Muscle layer of duodenum (tissue), 2 donors: ENCODE results near the gene UBE3A.
"Not testable (repeated sequence)": the region's sequence is repeated elsewhere in the genome, so short reads cannot be mapped to it uniquely, and the experiment has no call there.

Source experiments
- H3K27ac ChIP-seq: one replicate; pipeline ENCODE4 v1.7.0; 2013; ENCODE audit warnings: mild to moderate bottlenecking, low read length
- H3K27me3 ChIP-seq: one replicate; pipeline ENCODE4 v1.7.0; 2013; ENCODE audit warnings: low read depth, mild to moderate bottlenecking, control low read depth, low read length
- H3K36me3 ChIP-seq, 2 donors: one replicate each; pipeline ENCODE4 v1.7.0; 2013; ENCODE audit warnings: low read length in 2 of 2, control low read depth in 1 of 2, mild to moderate bottlenecking in 1 of 2; ENCODE audit not compliant: insufficient read depth in 2 of 2, control insufficient read depth in 1 of 2
- H3K4me1 ChIP-seq, 2 donors: one replicate each; pipeline ENCODE4 v1.7.0; 2013; ENCODE audit warnings: low read length in 2 of 2, mild to moderate bottlenecking in 2 of 2, control low read depth in 1 of 2, moderate library complexity in 1 of 2; ENCODE audit not compliant: insufficient read depth in 2 of 2, control insufficient read depth in 1 of 2
- H3K4me3 ChIP-seq, 2 donors: one replicate each; pipeline ENCODE4 v1.7.0; 2013; ENCODE audit warnings: low read length in 2 of 2, low read depth in 1 of 2, mild to moderate bottlenecking in 1 of 2
- H3K9me3 ChIP-seq, 2 donors: one replicate each; pipeline ENCODE4 v1.7.0; 2013; ENCODE audit warnings: low read length in 2 of 2, control low read depth in 1 of 2, mild to moderate bottlenecking in 1 of 2; ENCODE audit not compliant: control insufficient read depth in 1 of 2
- donor health status: healthy.

Gene UBE3A

GRCh38 chr15:25464784-25465183 is 26.0 kb upstream of the UBE3A start:
- no peak overlapping the region for H3K4me3 ChIP-seq
- no peaks in the 10 kb centered on the region for H3K36me3 ChIP-seq
- H3K27ac ChIP-seq = no peak overlapping the region
- no peaks in the 10 kb centered on the region for H3K9me3 ChIP-seq
- no peaks in the 10 kb centered on the region for H3K4me1 ChIP-seq
- no peaks in the 10 kb centered on the region for H3K27me3 ChIP-seq

DNA sequence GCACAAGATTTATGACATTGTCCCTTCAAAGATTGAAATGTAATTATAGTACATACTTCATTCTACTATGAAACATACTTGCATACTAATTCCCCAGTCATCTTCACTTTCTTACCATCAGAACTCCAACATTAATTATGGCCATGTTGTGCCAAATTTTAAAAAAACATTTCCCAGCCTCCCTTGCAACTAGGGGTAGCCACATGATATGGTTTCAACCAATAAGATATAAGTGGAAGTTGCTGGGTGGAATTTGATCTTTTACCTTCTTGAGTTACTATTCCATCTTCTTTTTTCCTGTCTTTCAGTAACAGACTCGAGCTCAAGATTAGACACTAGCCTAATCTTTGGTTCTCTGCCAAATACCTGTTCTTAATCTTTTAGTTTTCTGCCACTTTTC is 25.6 kb upstream of the UBE3A start:
- Histone ChIP-seq H3K9me3 (no peaks in the 10 kb centered on the region), H3K27ac (no peak overlapping the region), H3K4me1 (no peaks in the 10 kb centered on the region), H3K4me3 (no peak overlapping the region), H3K36me3 (no peaks in the 10 kb centered on the region), H3K27me3 (no peaks in the 10 kb centered on the region)

- Histone ChIP-seq H3K36me3 (no peaks in the 10 kb centered on the region), H3K27ac (no peak overlapping the region), H3K4me1 (no peaks in the 10 kb centered on the region), H3K27me3 (no peaks in the 10 kb centered on the region), H3K9me3 (peaks cover 4 to 9% of the 10 kb centered on the region in 2 donors), H3K4me3 (no peak overlapping the region)
These were observed 17.4 kb upstream of the UBE3A start for GRCh38 chr15:25456196-25456595.

- no peaks in the 10 kb centered on the region for H3K4me1 ChIP-seq
- no peak overlapping the region for H3K27ac ChIP-seq
- no peak overlapping the region for H3K4me3 ChIP-seq
- peaks cover 9 to 15% of the 10 kb centered on the region in 2 donors for H3K9me3 ChIP-seq
- H3K27me3 ChIP-seq = no peaks in the 10 kb centered on the region
- no peaks in the 10 kb centered on the region for H3K36me3 ChIP-seq
These were observed 16.4 kb upstream of the UBE3A start for GRCh38 chr15:25455226-25455625.

GRCh38 chr15:25454771-25455170 is 15.9 kb upstream of the UBE3A start:
- Histone ChIP-seq H3K4me1 (no peaks in the 10 kb centered on the region), H3K27me3 (no peaks in the 10 kb centered on the region), H3K4me3 (no peak overlapping the region), H3K36me3 (no peaks in the 10 kb centered on the region), H3K27ac (no peak overlapping the region), H3K9me3 (peaks cover 9 to 17% of the 10 kb centered on the region in 2 donors)

- not testable (repeated sequence) for H3K36me3 ChIP-seq, H3K27me3 ChIP-seq, H3K4me1 ChIP-seq, H3K27ac ChIP-seq, H3K4me3 ChIP-seq
- peaks cover 9 to 19% of the 10 kb centered on the region in 2 donors for H3K9me3 ChIP-seq
These were observed 14.4 kb upstream of the UBE3A start for GRCh38 chr15:25453246-25453645.

DNA sequence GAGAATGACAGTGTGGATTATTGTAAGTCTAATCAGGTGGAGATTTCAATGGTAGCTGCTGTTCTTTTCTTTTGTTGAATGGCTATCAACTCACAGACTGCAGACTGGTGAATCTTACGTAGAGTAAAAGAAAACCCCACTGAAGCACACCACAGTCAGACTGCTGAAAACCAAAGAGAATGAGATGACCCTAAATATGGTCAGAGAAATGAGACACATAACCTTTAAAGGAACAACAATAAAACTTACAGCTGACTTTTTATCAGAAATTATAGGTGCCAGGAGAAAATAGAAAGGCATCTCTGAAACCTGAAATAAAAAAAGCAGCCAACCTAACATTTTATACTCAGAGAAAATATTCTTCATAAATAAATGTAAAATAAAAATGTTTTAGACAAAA is 12.7 kb upstream of the UBE3A start:
- H3K27ac ChIP-seq = no peak overlapping the region
- H3K4me3 ChIP-seq = no peak overlapping the region
- no peaks in the 10 kb centered on the region for H3K4me1 ChIP-seq
- H3K36me3 ChIP-seq = no peaks in the 10 kb centered on the region
- H3K9me3 ChIP-seq = peaks cover 9 to 19% of the 10 kb centered on the region in 2 donors
- H3K27me3 ChIP-seq = no peaks in the 10 kb centered on the region

- Histone ChIP-seq H3K4me3 (no peak overlapping the region), H3K9me3 (peaks cover 9 to 19% of the 10 kb centered on the region in 2 donors), H3K27me3 (no peaks in the 10 kb centered on the region), H3K36me3 (no peaks in the 10 kb centered on the region), H3K4me1 (no peaks in the 10 kb centered on the region), H3K27ac (no peak overlapping the region)
These were observed 11.3 kb upstream of the UBE3A start for GRCh38 chr15:25450163-25450562.

- Histone ChIP-seq H3K27ac (no peak overlapping the region), H3K4me3 (no peak overlapping the region), H3K9me3 (peaks cover 4 to 9% of the 10 kb centered on the region in 2 donors), H3K27me3 (no peaks in the 10 kb centered on the region), H3K4me1 (no peaks in the 10 kb centered on the region), H3K36me3 (no peaks in the 10 kb centered on the region)
These were observed 7.3 kb upstream of the UBE3A start for GRCh38 chr15:25446076-25446475.

- H3K27me3 ChIP-seq = no peaks in the 10 kb centered on the region
- no peaks in the 10 kb centered on the region for H3K4me1 ChIP-seq
- no peak overlapping the region for H3K27ac ChIP-seq
- peaks cover 0 to 3% of the 10 kb centered on the region in 2 donors for H3K9me3 ChIP-seq
- H3K36me3 ChIP-seq = no peaks in the 10 kb centered on the region
- H3K4me3 ChIP-seq = no peak overlapping the region
These were observed 6.6 kb upstream of the UBE3A start for GRCh38 chr15:25445412-25445811.

DNA sequence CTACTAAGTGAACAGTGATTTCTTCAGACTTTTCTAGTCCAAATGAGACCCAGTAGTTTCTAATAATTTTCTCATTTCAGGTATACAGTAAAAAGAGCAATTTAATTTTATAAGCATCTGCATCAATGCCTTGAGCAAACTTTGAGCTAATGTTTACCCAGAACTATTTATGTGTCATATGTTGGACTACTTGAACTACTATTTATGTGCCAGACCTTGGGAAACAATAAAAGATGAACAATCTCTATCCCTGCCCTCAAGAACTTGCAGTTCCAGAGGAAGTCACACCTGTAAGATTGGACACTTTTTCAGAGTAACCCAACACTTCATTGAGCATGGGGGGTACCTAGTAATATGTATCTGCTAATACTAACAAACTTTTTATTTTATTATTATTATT is 2.3 kb upstream of the UBE3A start:
- no peak overlapping the region for H3K4me3 ChIP-seq
- no peak overlapping the region for H3K27ac ChIP-seq
- H3K4me1 ChIP-seq = peaks cover 0 to 15% of the 10 kb centered on the region in 2 donors
- H3K27me3 ChIP-seq = no peaks in the 10 kb centered on the region
- peaks cover 0 to 4% of the 10 kb centered on the region in 2 donors for H3K36me3 ChIP-seq
- no peaks in the 10 kb centered on the region for H3K9me3 ChIP-seq

GRCh38 chr15:25439369-25439836 is 579 bp upstream of the UBE3A start:
- peaks cover 0 to 26% of the 10 kb centered on the region in 2 donors for H3K4me1 ChIP-seq
- no peaks in the 10 kb centered on the region for H3K9me3 ChIP-seq
- H3K27ac ChIP-seq = peak overlapping the region; percentile 78

More at GRCh38 chr15:25439369-25439836, 579 bp upstream of the UBE3A start:
- Histone ChIP-seq H3K4me3 (peak overlapping the region; percentile 79 to 92), H3K27me3 (no peaks in the 10 kb centered on the region), H3K36me3 (peaks cover 0 to 4% of the 10 kb centered on the region in 2 donors)
